T-helper 22 cell (primary cell): ENCODE data around the gene LILRB4.
"Not testable (repeated sequence)": the region's sequence is repeated elsewhere in the genome, so short reads cannot be mapped to it uniquely, and the experiment has no call there.

Experiments
- DNase-seq: peaks from one replicate; pipeline ENCODE4 v3.0.0-alpha.2; 2020; ENCODE audit warnings: low read depth

Gene LILRB4

GRCh38 chr19:54696117-54696548 is 33.3 kb downstream of the LILRB4 start:
- no peak for DNase-seq

- DNase-seq, result no peak
These were observed 34.0 kb downstream of the LILRB4 start for GRCh38 chr19:54696766-54697165.

GRCh38 chr19:54697716-54698115 is 34.9 kb downstream of the LILRB4 start:
- DNase-seq, result not testable (repeated sequence)

GRCh38 chr19:54704928-54705327 is 42.1 kb downstream of the LILRB4 start:
- no peak for DNase-seq

- no peak for DNase-seq
These were observed 45.2 kb downstream of the LILRB4 start for GRCh38 chr19:54707962-54708361.

- no peak for DNase-seq
These were observed 46.0 kb downstream of the LILRB4 start for GRCh38 chr19:54708781-54709180.

GRCh38 chr19:54709212-54709948 is 46.6 kb downstream of the LILRB4 start:
- no peak for DNase-seq

GRCh38 chr19:54709956-54710355 is 47.2 kb downstream of the LILRB4 start:
- not testable (repeated sequence) for DNase-seq
